HepG2 (cell line): ENCODE measurements around the gene PANK4. TPM values are rescaled to one million over a fixed set of nuclear protein-coding genes. Genes with fewer than 3 reads are reported as not detected.

ENCODE experiments used
- ARID4A ChIP-seq: sonication (generic); formaldehyde crosslinking; IDR thresholded peaks from 2 replicates; pipeline ENCODE4 v1.5.0; 2020; ENCODE audit warnings: mild to moderate bottlenecking, missing genetic modification reagents, borderline replicate concordance
- BORCS8-MEF2B ChIP-seq: sonication (generic); formaldehyde crosslinking; IDR thresholded peaks from 2 replicates; pipeline ENCODE4 v1.8.0; 2022; ENCODE audit warnings: mild to moderate bottlenecking, missing genetic modification reagents
- DMAP1 ChIP-seq: IDR thresholded peaks from 2 replicates; pipeline ENCODE4 v1.6.1; 2016
- HIVEP1 ChIP-seq: sonication (generic); formaldehyde crosslinking; IDR thresholded peaks from 2 replicates; pipeline ENCODE4 v1.4.0; 2020; ENCODE audit warnings: mild to moderate bottlenecking, missing genetic modification reagents
- HNRNPL ChIP-seq: fragments of 200-400 bp; formaldehyde crosslinking; IDR thresholded peaks from 2 replicates; pipeline ENCODE4 v1.6.1; 2017; ENCODE audit warnings: mild to moderate bottlenecking, low read depth, low read length
- HOMEZ ChIP-seq: IDR thresholded peaks from 2 replicates; pipeline ENCODE4 v1.6.1; 2016; ENCODE audit warnings: low read depth
- MAX ChIP-seq: IDR thresholded peaks from 2 replicates; pipeline ENCODE4 v1.6.1; 2012; ENCODE audit warnings: inconsistent platforms
- MTF2 ChIP-seq: sonication (generic); formaldehyde crosslinking; IDR thresholded peaks from 2 replicates; pipeline ENCODE4 v1.5.0; 2020; ENCODE audit warnings: missing genetic modification reagents, borderline replicate concordance
- ONECUT2 ChIP-seq: sonication (generic); formaldehyde crosslinking; IDR thresholded peaks from 2 replicates; pipeline ENCODE4 v1.4.0; 2020; ENCODE audit warnings: missing genetic modification reagents
- PHB2 ChIP-seq: fragments of 450-650 bp; IDR thresholded peaks from 2 replicates; pipeline ENCODE4 v1.6.1; 2018; ENCODE audit not compliant: partially characterized antibody
- PHF8 ChIP-seq: sonication (generic); formaldehyde crosslinking; IDR thresholded peaks from 2 replicates; pipeline ENCODE4 v1.5.0; 2020; ENCODE audit warnings: missing genetic modification reagents
- PITX1 ChIP-seq: sonication (generic); formaldehyde crosslinking; IDR thresholded peaks from 2 replicates; pipeline ENCODE4 v1.5.1; 2020; ENCODE audit warnings: mild to moderate bottlenecking, missing genetic modification reagents
- ZBTB2 ChIP-seq: sonication (generic); formaldehyde crosslinking; IDR thresholded peaks from 2 replicates; pipeline ENCODE4 v1.8.0; 2022; ENCODE audit warnings: low read depth, missing genetic modification reagents
- ZBTB7B ChIP-seq: sonication (generic); formaldehyde crosslinking; IDR thresholded peaks from 2 replicates; pipeline ENCODE4 v1.4.0; 2020; ENCODE audit warnings: missing genetic modification reagents
- ZFP91 ChIP-seq: sonication (generic); formaldehyde crosslinking; IDR thresholded peaks from 2 replicates; pipeline ENCODE4 v1.9.0; 2022; ENCODE audit warnings: missing genetic modification reagents, mild to moderate bottlenecking, borderline replicate concordance
- ZNF468 ChIP-seq: sonication (generic); formaldehyde crosslinking; IDR thresholded peaks from 2 replicates; pipeline ENCODE4 v1.8.0; 2022; ENCODE audit warnings: mild to moderate bottlenecking, moderate library complexity, missing genetic modification reagents
- ZNF703 ChIP-seq: sonication (generic); formaldehyde crosslinking; IDR thresholded peaks from 2 replicates; pipeline ENCODE4 v1.5.1; 2020; ENCODE audit warnings: missing genetic modification reagents, mild to moderate bottlenecking, moderate library complexity, borderline replicate concordance
- polyA plus RNA-seq, 8 experiments: library from polyadenylated mRNA; depleted of rRNA in 3 of 8; stranded (reverse) in 7 of 8; unstranded in 1 of 8; fragments of >200 nt; fragmentation: Illumina TruSeq in 4 of 8; extraction: Trizol in 4 of 8; gene quantifications; 2 replicates each; pipeline versions ENCODE4 v1.2.1 to v1.2.3, GENCODE V29; 2011 to 2016; ENCODE audit warnings: low read depth in 4 of 8, missing spikeins in 1 of 8, mixed read lengths in 1 of 8; ENCODE audit not compliant: insufficient read depth in 1 of 8
- total RNA-seq, 5 experiments: library from RNA; depleted of rRNA; stranded (reverse); fragments of >200 nt; fragmentation: Illumina TruSeq; extraction: Trizol; gene quantifications; 2 replicates each; pipeline ENCODE4 v1.2.3, GENCODE V29; 2016; ENCODE audit warnings: low read depth in 1 of 5

PANK4 gene
- total and polyA plus RNA-seq, 2 of the 13 experiments (the other 11 are each of a cell fraction or from before 2014, with no cell fraction given) = 17.4 to 19.3 TPM

GRCh38 chr1:2544093-2544874 lies 17.9 kb upstream of the PANK4 start (continued):
- peak; percentile 4; the same call in 1 of the 2 replicates for TF ChIP-seq ARID4A
- TF ChIP-seq HIVEP1 = 0 out of 2 replicates have a peak, but pooled peaks have one; percentile 14
- TF ChIP-seq ONECUT2 (CRISPR knock-in tag) = no peak
- TF ChIP-seq PHB2 = no peak
- TF ChIP-seq BORCS8-MEF2B (CRISPR knock-in tag) = 0 out of 2 replicates have a peak, but pooled peaks have one; percentile 26
- TF ChIP-seq ZNF703 (CRISPR knock-in tag) = no peak
- peak; percentile 45; the same call in 1 of the 2 replicates for TF ChIP-seq PITX1 (CRISPR knock-in tag)
- 0 out of 2 replicates have a peak, but pooled peaks have one; percentile 30 for TF ChIP-seq HNRNPL
- peak; percentile 54 for TF ChIP-seq MAX
- peak; percentile 45; the same call in 1 of the 2 replicates for TF ChIP-seq ZBTB2
- no peak for TF ChIP-seq ZBTB7B (CRISPR knock-in tag)
- 0 out of 2 replicates have a peak, but pooled peaks have one; percentile 44 for TF ChIP-seq ZNF468 (CRISPR knock-in tag)
- peak; percentile 12; the same call in 1 of the 2 replicates for TF ChIP-seq MTF2 (CRISPR knock-in tag)
- no peak for TF ChIP-seq HOMEZ (CRISPR knock-in tag)
- TF ChIP-seq ZFP91 (CRISPR knock-in tag) = 0 out of 2 replicates have a peak, but pooled peaks have one; percentile 53
- TF ChIP-seq DMAP1 = 0 out of 2 replicates have a peak, but pooled peaks have one; percentile 14
- TF ChIP-seq PHF8 (CRISPR knock-in tag) = 0 out of 2 replicates have a peak, but pooled peaks have one; percentile 11
- TF ChIP-seq, all 625 proteins: peak for 27
